Measurements from ENCODE around the gene PRKAR1B.

Gene PRKAR1B

DNA sequence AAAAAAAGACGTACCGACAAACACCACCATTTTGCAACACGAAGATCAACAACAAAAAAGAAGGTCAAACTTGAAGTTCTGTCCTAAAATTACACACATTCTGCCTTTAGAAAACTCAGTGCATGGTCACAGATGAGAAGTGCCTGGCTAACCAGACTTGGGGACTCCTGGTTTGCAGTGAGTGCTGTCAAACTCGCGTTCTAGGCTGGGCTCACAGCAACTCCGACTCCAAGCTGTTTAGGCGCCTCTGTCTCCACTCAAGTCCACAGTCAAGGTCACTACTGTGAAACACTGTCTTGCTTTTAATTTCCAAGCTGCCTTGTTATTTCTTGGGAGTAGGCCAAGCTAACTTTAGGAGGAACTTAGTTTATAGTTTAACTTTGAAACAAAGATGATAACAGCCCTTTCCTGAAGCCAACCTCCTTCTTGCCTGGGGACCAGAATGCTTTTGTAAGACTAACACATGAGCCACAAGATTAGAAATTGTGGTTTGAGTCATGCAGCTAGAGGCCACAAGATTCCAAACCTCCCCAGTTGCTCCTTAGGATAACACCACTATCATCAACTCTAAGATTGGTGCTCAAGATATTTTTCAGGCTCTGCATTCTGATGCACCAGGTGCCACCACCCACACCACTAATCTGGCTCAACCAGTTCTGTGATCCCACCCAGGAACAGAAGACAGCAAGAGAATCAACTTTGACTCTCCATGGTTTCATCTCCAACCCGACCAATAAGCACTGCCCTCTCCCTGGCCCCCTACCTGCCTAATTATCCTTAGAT is 1.7 kb downstream of the PRKAR1B start:
- DNase-seq (ENCODE audit: low read depth in 2 of 3, low spot score in 2 of 3), result no peak

DNA sequence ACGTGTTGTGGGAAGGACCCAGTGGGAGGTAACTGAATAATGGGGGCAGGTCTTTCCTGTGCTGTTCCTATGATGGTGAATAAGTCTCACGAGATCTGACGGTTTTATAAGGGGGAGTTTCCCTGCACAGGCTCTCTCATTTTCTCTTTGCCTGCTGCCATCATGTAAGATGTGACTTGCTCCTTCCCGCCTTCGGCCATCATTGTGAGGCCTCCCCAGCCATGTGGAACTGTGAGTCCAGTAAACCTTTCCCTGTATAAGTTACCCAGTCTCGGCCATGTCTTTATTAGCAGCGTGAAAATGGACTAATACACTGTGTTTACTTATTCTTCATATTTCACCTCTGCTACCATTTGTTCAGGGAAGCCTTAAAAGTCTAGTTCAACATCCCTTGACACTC is 2.8 kb downstream of the PRKAR1B start:
- no peak for DNase-seq (ENCODE audit: low read depth in 2 of 3, low spot score in 2 of 3)

DNA sequence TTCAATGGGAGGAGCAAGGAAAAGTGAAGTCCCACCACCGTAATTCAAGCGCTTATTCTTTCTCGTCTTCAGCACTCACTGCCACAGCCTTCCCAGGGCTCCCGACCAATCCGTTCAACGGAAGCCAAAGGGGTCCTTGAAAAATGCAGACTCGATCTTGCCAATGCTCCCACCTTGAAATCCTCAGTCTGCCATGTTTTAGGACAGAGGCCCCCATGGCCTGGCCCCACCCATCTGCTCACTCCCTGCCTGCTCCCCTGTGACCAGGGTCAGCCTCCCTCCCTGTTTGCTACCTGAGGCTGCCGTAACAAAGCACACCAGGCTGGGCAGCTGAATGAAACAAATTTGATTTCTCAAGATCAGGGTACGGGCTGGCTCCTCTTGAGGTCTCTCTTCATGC is 3.5 kb downstream of the PRKAR1B start:
- no peak for DNase-seq (ENCODE audit: low read depth in 2 of 3, low spot score in 2 of 3)

DNA sequence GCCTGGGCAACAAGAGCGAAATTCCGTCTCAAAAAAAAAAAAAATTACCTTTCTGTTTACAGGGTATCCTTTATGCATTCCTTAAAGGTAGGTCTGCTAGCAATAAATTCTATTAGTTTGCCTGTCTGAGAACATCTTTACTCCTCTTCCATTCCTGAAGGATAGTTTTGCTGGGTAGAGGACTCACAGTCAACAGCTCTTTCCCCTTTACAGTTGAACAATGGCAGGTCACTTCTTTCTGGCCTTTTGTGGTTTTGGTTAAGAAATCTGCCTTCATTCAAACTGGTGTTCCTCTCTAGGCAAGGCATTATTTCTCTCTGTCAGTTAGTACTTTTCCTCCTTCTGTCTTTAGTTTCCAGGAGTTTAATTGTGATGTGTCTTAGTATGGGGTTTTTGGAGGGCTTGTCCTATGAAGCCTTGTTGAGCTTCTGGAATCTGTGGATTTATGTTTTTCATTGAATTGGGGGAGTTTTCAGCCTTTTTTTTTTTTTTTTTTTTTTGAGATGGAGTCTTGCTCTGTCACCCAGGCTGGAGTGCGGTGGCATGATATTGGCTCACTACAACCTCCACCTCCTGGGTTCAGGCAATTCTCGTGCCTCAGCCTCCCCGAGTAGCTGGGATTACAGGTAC is 5.3 kb downstream of the PRKAR1B start:
- no peak for DNase-seq (ENCODE audit: low read depth in 2 of 3, low spot score in 2 of 3)

DNA sequence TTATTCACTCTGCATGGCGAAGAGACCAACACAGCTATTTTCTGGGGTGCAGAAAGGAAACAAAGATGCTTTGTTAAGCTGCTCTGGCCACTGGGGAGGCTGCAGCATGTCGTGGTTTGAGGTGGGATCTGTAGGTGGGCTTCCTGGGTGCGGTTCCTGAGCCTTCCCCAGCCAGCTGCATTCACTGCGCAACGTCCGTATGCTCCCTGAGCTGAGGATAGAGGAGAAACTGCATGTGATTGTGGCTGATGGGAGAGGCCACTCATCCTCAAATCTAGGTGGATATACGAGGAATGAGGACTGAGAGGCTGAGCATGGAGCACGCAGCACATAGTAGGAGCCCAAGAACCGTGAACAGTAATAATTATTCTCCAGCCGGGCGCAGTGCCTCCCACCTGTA is 10.4 kb downstream of the PRKAR1B start:
- DNase-seq (ENCODE audit: low read depth in 2 of 3, low spot score in 2 of 3), result no peak

DNA sequence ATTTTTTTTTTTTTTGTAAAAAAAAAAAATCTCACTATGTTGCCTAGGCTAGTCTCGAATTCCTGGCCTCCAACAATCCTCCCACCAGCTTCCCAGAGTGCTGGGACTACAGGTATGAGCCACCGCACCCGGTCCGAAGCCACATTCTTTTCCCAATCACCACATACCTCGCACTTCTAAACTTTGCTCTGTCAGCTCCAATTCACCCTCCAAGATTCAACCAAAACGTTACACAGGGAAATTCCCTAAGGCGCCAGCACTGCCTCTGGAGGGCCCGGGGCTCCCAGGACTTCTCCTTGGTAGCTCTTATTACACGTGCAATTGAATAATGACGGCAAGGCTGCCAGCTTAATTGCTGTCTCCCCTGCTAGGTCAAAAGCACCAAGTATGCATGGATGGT is 10.9 kb downstream of the PRKAR1B start:
- DNase-seq (ENCODE audit: low read depth in 2 of 3, low spot score in 2 of 3), result no peak

DNA sequence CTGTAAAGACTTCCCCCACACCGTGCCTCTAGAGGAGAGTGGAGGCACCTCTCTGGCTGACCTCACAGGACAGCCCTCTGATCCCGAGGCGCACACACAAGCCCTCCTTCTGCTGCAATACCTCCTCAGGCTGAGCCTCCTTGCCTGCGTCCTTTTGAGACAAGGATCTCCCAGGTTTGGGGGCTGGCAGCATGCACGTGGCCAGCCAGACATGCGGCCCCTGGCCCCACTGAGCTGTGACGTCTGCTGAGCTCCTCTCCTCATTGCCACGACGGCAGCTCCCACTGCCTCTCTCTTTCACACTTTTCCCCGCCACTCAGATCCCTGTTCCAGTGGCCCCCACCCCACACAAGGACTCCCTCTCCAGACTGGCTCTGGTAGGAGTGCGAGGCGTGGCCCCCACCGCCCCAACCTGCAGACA is 12.8 kb downstream of the PRKAR1B start:
- no peak for DNase-seq (ENCODE audit: low read depth in 2 of 3, low spot score in 2 of 3)

DNA sequence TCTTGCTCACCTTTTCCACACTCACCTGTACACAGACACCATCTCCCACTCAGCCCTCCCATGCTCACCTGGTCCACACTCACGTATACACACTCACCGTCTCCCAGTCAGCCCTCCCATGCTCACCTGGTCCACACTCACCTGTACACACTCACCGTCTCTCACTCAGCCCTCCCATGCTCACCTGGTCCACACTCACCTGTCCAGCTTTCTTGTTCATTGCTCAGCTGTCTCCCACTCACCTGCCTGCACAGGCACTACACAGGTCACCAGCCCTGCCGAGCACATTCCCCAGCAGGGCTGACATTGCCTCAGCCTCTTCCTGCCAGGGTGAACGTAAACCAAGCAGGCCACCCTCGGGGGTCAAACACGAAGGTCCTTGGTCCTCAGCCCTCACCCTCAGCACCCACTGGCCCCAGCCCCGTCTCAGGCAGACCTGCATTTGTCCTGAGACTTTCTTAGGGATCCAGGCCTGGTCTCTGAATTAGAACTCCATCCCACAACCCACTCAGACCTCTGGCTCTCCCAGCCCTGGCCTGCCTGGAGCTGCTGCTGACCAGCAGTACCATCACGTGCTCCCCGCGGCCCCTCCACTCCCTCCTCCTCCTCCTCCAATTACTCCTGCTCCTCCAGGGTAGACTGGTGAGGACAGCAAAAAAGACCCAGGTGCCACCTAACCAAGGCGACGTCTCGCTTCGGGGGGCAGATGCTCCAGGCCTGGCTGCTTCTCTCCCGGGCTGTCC is 13.4 kb downstream of the PRKAR1B start:
- DNase-seq (ENCODE audit: low read depth in 2 of 3, low spot score in 2 of 3), result no peak

DNA sequence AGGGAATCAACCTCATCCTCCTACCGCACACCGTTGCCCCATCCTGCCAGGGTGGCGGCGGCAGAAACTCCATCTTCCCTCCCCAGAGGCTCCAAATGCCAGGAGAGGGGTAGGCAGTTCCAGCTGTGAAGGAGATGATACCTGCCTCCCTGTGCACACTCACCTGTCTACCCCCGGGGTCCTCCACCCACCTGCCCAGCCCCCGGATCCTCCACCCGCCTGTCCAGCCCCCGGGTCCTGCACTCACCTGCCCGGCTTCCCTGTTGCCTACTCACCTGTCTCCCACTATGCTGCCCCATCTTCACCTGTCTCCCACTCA is 14.0 kb downstream of the PRKAR1B start:
- no peak for DNase-seq (ENCODE audit: low read depth in 2 of 3, low spot score in 2 of 3)

DNA sequence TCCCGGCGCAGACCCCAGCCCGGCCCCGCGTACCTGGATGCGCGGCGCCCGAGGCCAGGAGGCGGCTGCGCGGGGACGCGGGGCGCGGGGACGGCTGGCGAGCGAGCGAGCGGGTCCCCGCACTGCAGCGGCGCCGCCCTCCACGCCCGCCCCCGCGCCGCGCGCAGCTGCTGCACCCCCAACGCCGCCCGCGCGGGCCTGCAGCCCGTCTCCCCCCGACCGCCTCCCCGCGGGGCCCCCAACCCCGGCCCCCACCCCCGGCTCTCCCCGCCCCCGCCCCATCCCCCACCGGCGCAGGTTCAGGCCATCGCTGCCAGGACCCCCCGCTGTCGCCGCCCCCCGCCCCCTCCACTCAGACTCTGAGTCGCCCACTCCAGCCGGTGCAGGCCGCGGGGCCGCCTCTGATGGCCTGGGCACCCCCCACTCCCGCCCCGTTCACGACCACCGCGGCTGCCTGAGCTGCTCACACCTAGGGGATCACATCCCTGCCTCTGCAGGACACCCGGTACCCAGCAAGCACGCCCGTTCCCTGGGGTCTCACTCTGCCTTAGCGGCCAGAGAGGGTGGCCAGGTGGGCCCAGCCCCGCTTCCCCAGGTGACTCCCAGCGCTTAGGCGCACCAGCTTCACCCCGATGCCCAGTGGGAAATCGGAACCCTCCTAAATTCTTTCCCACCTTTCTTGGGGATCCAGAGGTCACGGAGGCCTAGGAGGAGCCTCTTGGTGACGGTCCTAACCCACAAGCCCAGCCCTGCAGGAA is 14.5 kb downstream of the PRKAR1B start:
- no peak for DNase-seq (ENCODE audit: low read depth in 2 of 3, low spot score in 2 of 3)

DNA sequence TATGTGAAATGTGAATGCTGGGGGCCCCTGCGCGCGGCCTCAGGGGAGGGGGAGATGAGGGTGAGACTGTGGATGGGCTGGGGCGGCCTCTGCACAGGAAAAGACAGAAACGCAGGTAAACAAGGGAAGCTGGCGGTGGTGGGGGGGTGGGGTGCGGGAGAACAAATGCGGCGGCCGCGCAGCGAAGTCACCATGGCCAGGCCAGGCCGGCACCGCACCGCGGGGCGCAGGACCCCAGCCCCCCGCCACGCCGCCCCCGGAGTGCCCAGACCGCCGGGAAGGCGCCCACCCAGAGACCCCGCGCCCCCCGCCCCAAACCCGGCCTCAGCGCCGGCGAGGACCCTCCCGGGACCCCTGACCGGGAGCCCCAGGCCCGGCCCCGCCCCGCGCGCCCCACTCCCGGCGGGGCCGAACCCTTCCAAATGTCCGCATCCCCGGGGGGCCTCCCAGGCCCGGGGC is 15.1 kb downstream of the PRKAR1B start:
- DNase-seq (ENCODE audit: low read depth in 2 of 3, low spot score in 2 of 3), result no peak

DNA sequence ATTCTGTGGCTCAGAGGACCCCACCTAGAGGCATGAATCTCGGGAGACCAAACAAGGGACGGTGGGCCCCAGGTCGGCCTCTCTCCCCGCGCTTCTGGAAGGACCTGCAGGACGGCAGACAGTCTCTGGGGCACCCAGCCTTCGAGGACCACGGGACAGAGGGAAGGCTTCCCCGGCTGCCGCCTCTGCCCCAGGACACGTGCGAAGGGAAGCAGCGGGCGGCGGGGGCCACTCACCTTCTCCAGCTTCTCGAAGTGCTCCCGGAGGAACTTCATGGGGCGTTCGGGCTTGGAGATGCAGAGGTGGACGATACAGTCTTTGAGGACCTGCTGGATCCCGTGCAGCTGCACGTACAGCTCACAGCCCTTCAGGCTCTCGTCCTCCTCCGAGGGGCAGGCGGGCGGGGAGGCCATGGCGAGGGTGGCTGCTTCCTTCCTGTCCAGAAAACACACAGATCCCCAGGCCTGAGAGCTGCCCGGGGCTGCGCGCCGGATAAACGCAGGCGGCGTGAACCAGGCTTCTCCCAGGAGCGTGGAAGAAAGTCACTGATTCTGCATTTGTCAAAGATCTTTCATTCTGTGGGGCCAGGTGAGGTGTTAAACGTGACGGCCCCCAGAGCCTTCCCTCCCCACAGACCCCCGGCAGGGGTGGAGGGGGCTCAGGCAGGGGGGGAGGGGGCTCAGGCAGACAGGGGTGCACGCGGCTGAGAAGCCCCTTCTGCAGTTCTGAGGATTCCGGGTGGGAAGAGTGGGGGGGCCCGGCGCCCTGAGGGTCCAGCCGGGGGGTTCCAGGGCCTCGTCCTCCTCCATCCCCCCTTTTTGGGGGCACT is 15.8 kb downstream of the PRKAR1B start:
- no peak for DNase-seq (ENCODE audit: low read depth in 2 of 3, low spot score in 2 of 3)

DNA sequence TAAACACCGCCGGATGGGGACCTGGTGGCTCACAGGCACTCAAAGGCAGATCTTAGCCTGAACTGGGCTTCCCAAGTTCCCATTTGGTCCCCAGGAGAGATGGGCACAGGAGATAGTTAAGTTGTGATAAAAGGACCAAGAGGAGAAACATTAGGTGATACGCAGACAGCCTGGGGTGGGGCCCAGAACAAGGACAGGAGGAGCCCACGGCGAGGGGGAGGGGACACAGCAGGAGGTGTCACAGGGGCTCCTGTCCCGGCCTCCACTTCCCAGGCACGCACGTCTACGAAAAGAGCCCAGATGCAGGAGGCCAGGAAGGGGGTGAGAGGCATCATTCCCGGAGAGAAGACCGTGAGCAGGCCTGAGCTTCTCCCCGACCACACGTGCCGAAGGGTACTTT is 16.9 kb downstream of the PRKAR1B start:
- no peak for DNase-seq (ENCODE audit: low read depth in 2 of 3, low spot score in 2 of 3)

DNA sequence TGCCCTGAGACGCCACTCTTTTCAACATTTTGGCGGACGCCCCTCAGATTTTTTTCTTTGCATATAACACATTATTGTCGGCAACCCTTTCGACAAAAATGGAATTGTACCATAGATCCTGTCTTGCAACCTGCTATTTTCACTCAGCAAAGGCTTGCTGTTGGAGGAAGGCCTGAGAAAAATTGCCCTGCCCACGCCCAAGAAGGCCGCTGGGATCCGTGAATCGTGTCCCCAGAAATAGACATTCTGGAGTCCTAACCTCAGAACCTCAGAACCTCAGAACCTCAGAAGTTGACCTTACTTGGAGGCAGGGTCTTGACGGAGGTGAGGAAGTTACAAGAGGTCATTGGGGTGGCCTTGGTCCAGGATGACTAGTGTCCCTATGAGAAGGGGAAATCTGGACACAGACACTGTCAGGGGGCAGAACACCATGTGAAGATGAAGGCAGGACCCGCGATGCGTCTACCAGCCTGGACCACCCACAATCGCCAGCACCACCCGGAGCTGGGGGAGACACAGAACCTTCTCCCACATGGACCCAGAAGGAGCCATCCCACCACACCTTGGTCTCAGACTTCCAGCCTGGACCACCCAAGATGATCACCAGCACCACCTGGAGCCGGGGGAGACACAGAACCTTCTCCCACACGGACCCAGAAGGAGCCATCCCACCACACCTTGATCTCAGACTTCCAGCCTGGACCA is 19.6 kb downstream of the PRKAR1B start:
- no peak for DNase-seq (ENCODE audit: low read depth in 2 of 3, low spot score in 2 of 3)

DNA sequence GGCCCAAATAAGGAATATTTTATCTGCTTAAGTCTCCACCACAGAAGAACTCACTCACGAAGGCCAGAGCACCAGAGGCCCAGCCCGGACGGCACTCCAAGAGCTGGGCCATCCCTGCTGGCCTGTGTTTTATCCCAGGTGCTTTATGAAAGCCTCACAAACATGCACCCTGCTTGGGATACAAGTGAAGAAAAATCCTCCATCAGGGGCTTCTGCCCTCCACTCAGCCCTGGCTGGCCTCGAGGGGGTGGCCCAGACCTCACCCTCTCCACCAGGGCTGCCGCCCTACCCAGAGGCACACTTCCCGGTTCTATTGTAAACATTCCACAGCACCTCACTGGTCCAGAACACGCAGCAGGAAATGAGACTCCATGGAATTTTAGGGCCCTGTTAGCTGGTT is 20.4 kb downstream of the PRKAR1B start:
- DNase-seq (ENCODE audit: low read depth in 2 of 3, low spot score in 2 of 3), result no peak

DNA sequence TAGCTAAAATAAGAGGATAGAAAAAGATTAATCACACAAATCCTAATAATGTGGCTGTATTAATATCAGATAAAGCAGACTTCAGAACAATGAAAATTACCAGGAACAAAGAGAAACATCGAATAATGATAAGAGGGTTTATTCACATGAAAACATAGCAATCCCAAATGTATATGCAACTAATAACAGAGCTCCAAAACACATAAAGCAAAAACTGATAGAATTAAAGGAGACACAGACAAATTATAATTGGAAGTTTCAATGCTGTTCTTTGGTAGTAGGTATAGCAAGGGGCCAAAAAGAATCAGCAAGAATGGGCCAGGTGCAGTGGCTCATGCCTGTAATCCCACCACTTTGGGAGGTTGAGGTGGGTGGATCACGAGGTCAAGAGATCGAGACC is 24.0 kb downstream of the PRKAR1B start:
- no peak for DNase-seq (ENCODE audit: low read depth in 2 of 3, low spot score in 2 of 3)

DNA sequence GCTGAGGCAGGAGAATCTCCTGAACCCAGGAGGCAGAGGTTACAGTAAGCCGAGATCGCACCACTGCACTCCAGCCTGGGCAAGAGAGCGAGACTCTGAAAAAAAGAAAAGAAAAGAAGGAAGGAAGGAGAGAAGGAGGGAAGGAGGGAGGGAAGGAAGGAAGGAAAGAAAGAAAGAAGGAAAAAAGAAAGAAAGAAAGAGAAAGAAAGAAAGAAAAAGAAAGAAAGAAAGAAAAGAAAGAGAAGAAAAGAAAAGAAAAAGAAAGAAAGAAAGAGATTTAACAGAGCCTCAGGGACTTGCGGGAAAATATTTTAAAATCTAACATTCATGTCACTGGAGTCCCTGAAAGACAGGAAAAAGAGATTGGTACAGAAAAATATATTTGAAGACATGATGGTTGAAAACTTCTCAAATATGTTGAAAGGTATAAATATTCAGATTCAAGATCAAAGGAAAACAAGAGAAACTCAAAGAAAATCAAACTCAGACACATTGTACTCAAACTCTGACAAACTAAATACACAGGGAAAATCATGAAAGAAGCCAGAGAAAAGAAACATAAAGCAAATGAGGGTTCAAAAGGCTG is 25.9 kb downstream of the PRKAR1B start:
- no peak for DNase-seq (ENCODE audit: low read depth in 2 of 3, low spot score in 2 of 3)

DNA sequence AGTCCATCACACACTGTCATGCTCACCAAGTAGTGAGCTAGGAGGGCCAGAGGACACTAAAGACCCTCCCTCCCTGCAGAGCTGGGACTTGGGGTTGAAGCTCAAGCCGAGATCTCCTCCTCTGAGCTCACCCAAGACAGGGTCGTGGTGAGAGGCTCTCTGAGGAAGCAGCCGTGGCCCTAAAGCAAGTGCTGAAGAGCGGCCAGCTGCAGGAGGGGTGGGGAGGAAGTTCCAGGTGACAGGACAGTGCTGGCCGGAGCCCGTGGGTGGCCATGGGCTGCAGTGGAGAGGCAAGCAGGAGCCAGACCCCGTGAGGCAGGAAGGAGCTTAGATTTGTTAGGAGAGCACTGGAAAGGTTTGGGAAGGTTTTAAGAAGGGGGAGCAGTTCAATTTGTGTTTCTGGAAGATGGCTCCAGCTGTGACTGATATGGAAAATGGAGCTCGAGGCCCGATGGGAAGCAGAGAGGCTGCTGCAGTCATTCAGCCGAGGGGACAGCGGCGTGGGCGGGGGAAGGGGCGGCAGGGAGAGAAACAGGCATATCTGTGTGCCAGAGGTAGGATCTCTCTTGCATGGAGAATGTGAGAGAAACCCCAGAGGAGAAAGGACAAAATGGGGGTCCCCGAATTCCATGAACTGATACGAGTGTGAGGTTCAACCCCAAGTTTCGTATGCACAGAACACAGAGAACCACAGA is 27.5 kb downstream of the PRKAR1B start:
- DNase-seq (ENCODE audit: low read depth in 2 of 3, low spot score in 2 of 3), result no peak
